Measurements from ENCODE around the gene IKBIP.
"Not testable (repeated sequence)": the region's sequence is repeated elsewhere in the genome, so short reads cannot be mapped to it uniquely, and the experiment has no call there.

The IKBIP gene

GRCh38 chr12:98579347-98579746 is 65.2 kb downstream of the IKBIP start:
- peak; percentile 34 for DNase-seq (ENCODE audit: low read depth)
- no peak for TF ChIP-seq CTCF (conservative IDR thresholded peaks at IDR 0.05; ENCODE audit: low read depth, low read length)
- H3K4me3 ChIP-seq (ENCODE audit: low read depth, low read length): no peak overlapping the region

GRCh38 chr12:98578821-98579220 is 65.8 kb downstream of the IKBIP start:
- no peak for TF ChIP-seq CTCF (conservative IDR thresholded peaks at IDR 0.05; ENCODE audit: low read depth, low read length)
- no peak overlapping the region for H3K4me3 ChIP-seq (ENCODE audit: low read depth, low read length)
- peak; percentile 85 for DNase-seq (ENCODE audit: low read depth)

GRCh38 chr12:98578392-98578791 is 66.2 kb downstream of the IKBIP start:
- TF ChIP-seq CTCF (conservative IDR thresholded peaks at IDR 0.05; ENCODE audit: low read depth, low read length): no peak
- DNase-seq (ENCODE audit: low read depth): no peak
- H3K4me3 ChIP-seq (ENCODE audit: low read depth, low read length): no peak overlapping the region

GRCh38 chr12:98576795-98577194 is 67.8 kb downstream of the IKBIP start:
- H3K4me3 ChIP-seq (ENCODE audit: low read depth, low read length); DNase-seq (ENCODE audit: low read depth): not testable (repeated sequence)

- DNase-seq (ENCODE audit: low read depth): no peak
- no peak for TF ChIP-seq CTCF (conservative IDR thresholded peaks at IDR 0.05; ENCODE audit: low read depth, low read length)
- no peak overlapping the region for H3K4me3 ChIP-seq (ENCODE audit: low read depth, low read length)
These were observed 69.6 kb downstream of the IKBIP start for GRCh38 chr12:98575013-98575412.

Measured in choroid plexus epithelial cell (primary cell).